ENCODE data around the gene NKX6-2.

Gene NKX6-2

DNA sequence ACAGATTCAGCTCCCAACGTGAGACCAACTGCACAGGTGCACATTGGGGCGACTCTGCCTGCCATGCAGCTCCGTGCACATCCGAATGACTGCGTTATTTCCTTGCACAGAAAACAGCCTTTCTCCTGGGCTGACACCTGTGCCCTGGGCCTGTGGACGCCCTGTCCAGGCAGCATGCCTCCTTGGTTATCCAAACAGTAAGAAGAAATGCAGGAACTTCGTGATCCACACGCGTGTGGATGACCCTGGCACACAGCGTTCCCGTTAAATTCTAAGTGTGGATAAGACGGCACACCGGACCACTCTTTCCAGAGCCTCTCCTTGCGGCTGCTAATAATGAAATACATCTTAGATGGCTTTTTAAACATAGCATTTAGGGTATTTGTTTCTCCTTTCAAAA lies 39.6 kb downstream of the NKX6-2 start:
- no peak overlapping the region for H3K4me3 ChIP-seq (ENCODE audit: low read depth in 1 of 2, low read length in 2 of 2)
- no peak for DNase-seq
- TF ChIP-seq, protein P1, sequence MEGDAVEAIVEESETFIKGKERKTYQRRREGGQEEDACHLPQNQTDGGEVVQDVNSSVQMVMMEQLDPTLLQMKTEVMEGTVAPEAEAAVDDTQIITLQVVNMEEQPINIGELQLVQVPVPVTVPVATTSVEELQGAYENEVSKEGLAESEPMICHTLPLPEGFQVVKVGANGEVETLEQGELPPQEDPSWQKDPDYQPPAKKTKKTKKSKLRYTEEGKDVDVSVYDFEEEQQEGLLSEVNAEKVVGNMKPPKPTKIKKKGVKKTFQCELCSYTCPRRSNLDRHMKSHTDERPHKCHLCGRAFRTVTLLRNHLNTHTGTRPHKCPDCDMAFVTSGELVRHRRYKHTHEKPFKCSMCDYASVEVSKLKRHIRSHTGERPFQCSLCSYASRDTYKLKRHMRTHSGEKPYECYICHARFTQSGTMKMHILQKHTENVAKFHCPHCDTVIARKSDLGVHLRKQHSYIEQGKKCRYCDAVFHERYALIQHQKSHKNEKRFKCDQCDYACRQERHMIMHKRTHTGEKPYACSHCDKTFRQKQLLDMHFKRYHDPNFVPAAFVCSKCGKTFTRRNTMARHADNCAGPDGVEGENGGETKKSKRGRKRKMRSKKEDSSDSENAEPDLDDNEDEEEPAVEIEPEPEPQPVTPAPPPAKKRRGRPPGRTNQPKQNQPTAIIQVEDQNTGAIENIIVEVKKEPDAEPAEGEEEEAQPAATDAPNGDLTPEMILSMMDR (IDR thresholded peaks at IDR 0.05; ENCODE audit: borderline replicate concordance, extremely low read depth, low read length, poor library complexity, severe bottlenecking): no peak
- no peak for TF ChIP-seq EZH2 (IDR thresholded peaks at IDR 0.05; ENCODE audit: borderline replicate concordance, low read depth, low read length, severe bottlenecking)
- no peak overlapping the region for H3K4me2 ChIP-seq (ENCODE audit: insufficient read depth, low read length)
- H3K27ac ChIP-seq (ENCODE audit: low read length): no peak overlapping the region
- H3K79me2 ChIP-seq (ENCODE audit: insufficient read depth, low read length): no peaks in the 10 kb centered on the region
- no peak overlapping the region for H2AFZ ChIP-seq (ENCODE audit: low read depth, low read length)
- peaks cover 27% of the 10 kb centered on the region for H3K36me3 ChIP-seq (ENCODE audit: insufficient read depth, low read length)
- no peaks in the 10 kb centered on the region for H3K4me1 ChIP-seq (ENCODE audit: insufficient read depth, low read length)
- no peaks in the 10 kb centered on the region for H3K27me3 ChIP-seq (ENCODE audit: insufficient read depth, low read length, poor library complexity)
- peaks cover 9% of the 10 kb centered on the region for H4K20me1 ChIP-seq (ENCODE audit: insufficient read depth, low read length)
- H3K9me3 ChIP-seq (ENCODE audit: insufficient read depth, low read length, severe bottlenecking): no peaks in the 10 kb centered on the region
- no peak overlapping the region for H3K9ac ChIP-seq (ENCODE audit: low read depth, low read length)
- ATAC-seq (ENCODE audit: insufficient read depth, low read depth): no peak

GRCh38 chr10:132745971-132746370 lies 40.0 kb downstream of the NKX6-2 start:
- no peak for ATAC-seq (ENCODE audit: insufficient read depth, low read depth)
- H2AFZ ChIP-seq (ENCODE audit: low read depth, low read length): no peak overlapping the region
- no peak for DNase-seq
- peaks cover 22% of the 10 kb centered on the region for H3K36me3 ChIP-seq (ENCODE audit: insufficient read depth, low read length)
- H3K4me1 ChIP-seq (ENCODE audit: insufficient read depth, low read length): no peaks in the 10 kb centered on the region
- H3K4me2 ChIP-seq (ENCODE audit: insufficient read depth, low read length): no peak overlapping the region
- no peak overlapping the region for H3K4me3 ChIP-seq (ENCODE audit: low read depth in 1 of 2, low read length in 2 of 2)
- no peak overlapping the region for H3K9ac ChIP-seq (ENCODE audit: low read depth, low read length)
- H3K27me3 ChIP-seq (ENCODE audit: insufficient read depth, low read length, poor library complexity): no peaks in the 10 kb centered on the region
- no peak overlapping the region for H3K27ac ChIP-seq (ENCODE audit: low read length)
- no peaks in the 10 kb centered on the region for H3K79me2 ChIP-seq (ENCODE audit: insufficient read depth, low read length)
- TF ChIP-seq, protein P1 (IDR thresholded peaks at IDR 0.05; ENCODE audit: borderline replicate concordance, extremely low read depth, low read length, poor library complexity, severe bottlenecking): no peak
- no peak for TF ChIP-seq EZH2 (IDR thresholded peaks at IDR 0.05; ENCODE audit: borderline replicate concordance, low read depth, low read length, severe bottlenecking)
- peaks cover 9% of the 10 kb centered on the region for H4K20me1 ChIP-seq (ENCODE audit: insufficient read depth, low read length)
- H3K9me3 ChIP-seq (ENCODE audit: insufficient read depth, low read length, severe bottlenecking): no peaks in the 10 kb centered on the region

- H2AFZ ChIP-seq (ENCODE audit: low read depth, low read length): no peak overlapping the region
- DNase-seq (no peak), ATAC-seq (ENCODE audit: insufficient read depth, low read depth) (no peak)
- no peaks in the 10 kb centered on the region for H3K27me3 ChIP-seq (ENCODE audit: insufficient read depth, low read length, poor library complexity)
- no peak overlapping the region for H3K27ac ChIP-seq (ENCODE audit: low read length)
- no peak overlapping the region for H3K9ac ChIP-seq (ENCODE audit: low read depth, low read length)
- H3K4me2 ChIP-seq (ENCODE audit: insufficient read depth, low read length): no peak overlapping the region
- H3K9me3 ChIP-seq (ENCODE audit: insufficient read depth, low read length, severe bottlenecking): no peaks in the 10 kb centered on the region
- TF ChIP-seq, protein P1 (IDR thresholded peaks at IDR 0.05; ENCODE audit: borderline replicate concordance, extremely low read depth, low read length, poor library complexity, severe bottlenecking): no peak
- no peak for TF ChIP-seq EZH2 (IDR thresholded peaks at IDR 0.05; ENCODE audit: borderline replicate concordance, low read depth, low read length, severe bottlenecking)
- no peaks in the 10 kb centered on the region for H3K4me1 ChIP-seq (ENCODE audit: insufficient read depth, low read length)
- no peaks in the 10 kb centered on the region for H3K79me2 ChIP-seq (ENCODE audit: insufficient read depth, low read length)
- peaks cover 18% of the 10 kb centered on the region for H3K36me3 ChIP-seq (ENCODE audit: insufficient read depth, low read length)
- H4K20me1 ChIP-seq (ENCODE audit: insufficient read depth, low read length): peaks cover 5% of the 10 kb centered on the region
- H3K4me3 ChIP-seq (ENCODE audit: low read depth in 1 of 2, low read length in 2 of 2): no peak overlapping the region
These were observed 40.4 kb downstream of the NKX6-2 start for GRCh38 chr10:132745511-132745910.

DNA sequence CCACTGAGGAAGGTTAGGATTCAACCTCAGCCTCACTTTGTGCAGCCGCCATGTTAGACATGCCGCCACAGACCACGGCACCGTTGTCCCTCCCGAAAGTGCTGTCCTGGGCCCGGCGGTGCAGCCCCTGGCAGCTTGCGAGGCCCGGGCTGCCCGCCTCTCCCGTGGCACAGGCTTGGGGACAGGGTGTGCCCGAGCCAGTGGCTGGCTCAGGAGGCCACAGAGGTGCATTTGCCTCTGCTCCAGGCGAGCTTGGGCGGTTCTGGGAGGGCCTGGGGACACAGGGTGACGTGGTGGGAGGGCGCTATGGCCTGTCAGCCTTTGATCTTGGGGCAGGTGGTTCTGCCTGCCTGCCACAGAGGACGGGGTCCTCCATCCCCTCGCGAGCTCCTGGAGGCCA lies 41.1 kb downstream of the NKX6-2 start:
- Histone ChIP-seq H2AFZ (ENCODE audit: low read depth, low read length) (no peak overlapping the region), H3K9me3 (ENCODE audit: insufficient read depth, low read length, severe bottlenecking) (no peaks in the 10 kb centered on the region), H3K9ac (ENCODE audit: low read depth, low read length) (no peak overlapping the region), H4K20me1 (ENCODE audit: insufficient read depth, low read length) (peaks cover 9% of the 10 kb centered on the region; the same call in 1 of the 2 replicates), H3K36me3 (ENCODE audit: insufficient read depth, low read length) (peaks cover 13% of the 10 kb centered on the region), H3K4me1 (ENCODE audit: insufficient read depth, low read length) (no peaks in the 10 kb centered on the region), H3K79me2 (ENCODE audit: insufficient read depth, low read length) (no peaks in the 10 kb centered on the region), H3K4me3 (ENCODE audit: low read depth in 1 of 2, low read length in 2 of 2) (no peak overlapping the region), H3K4me2 (ENCODE audit: insufficient read depth, low read length) (no peak overlapping the region), H3K27me3 (ENCODE audit: insufficient read depth, low read length, poor library complexity) (no peaks in the 10 kb centered on the region), H3K27ac (ENCODE audit: low read length) (no peak overlapping the region)
- DNase-seq (no peak), ATAC-seq (ENCODE audit: insufficient read depth, low read depth) (no peak)
- TF ChIP-seq, protein P1 (IDR thresholded peaks at IDR 0.05; ENCODE audit: borderline replicate concordance, extremely low read depth, low read length, poor library complexity, severe bottlenecking): no peak
- TF ChIP-seq EZH2 (IDR thresholded peaks at IDR 0.05; ENCODE audit: borderline replicate concordance, low read depth, low read length, severe bottlenecking): no peak
